SH-SY5Y (cell line): ENCODE measurements around the gene RNF144B.

Source experiments
- GATA2 ChIP-seq: IDR thresholded peaks from 2 replicates; pipeline ENCODE4 v1.6.1; 2011; ENCODE audit warnings: mild to moderate bottlenecking, low read depth, low read length
- GATA3 ChIP-seq: IDR thresholded peaks from 2 replicates; pipeline ENCODE4 v1.6.1; 2011; ENCODE audit warnings: low read depth, mild to moderate bottlenecking, low read length, moderate library complexity

GRCh38 chr6:18383441-18383840, 3.7 kb upstream of the RNF144B start:
- TF ChIP-seq GATA2 = no peak
- TF ChIP-seq GATA3 = no peak
